Measurements from ENCODE around the gene PALMD. TPM values are rescaled to one million over a fixed set of nuclear protein-coding genes. Genes with fewer than 3 reads are reported as not detected.

The PALMD gene
- total RNA-seq, 1 donor from 2014 or later, result not detected

GRCh38 chr1:99614728-99615127, 31.2 kb upstream of the PALMD start:
- TF ChIP-seq EZH2 (IDR thresholded peaks at IDR 0.05), result no peak
- no peak for TF ChIP-seq CTCF (IDR thresholded peaks at IDR 0.05)
- TF ChIP-seq EZH2phosphoT487 (IDR thresholded peaks at IDR 0.05), result no peak
- H3K4me3 Mint-ChIP-seq, result no peak overlapping the region
- Histone ChIP-seq H3F3A (ENCODE audit: low read depth) (no peaks in the 10 kb centered on the region), H3K27ac (no peak overlapping the region), H3K4me1 (peaks cover 18% of the 10 kb centered on the region), H2AFZ (replicated peaks) (peak overlapping the region; percentile 80), H3K27me3 (no peaks in the 10 kb centered on the region), H4K20me1 (ENCODE audit: low read depth) (no peaks in the 10 kb centered on the region), H3K4me2 (no peak overlapping the region), H3K9me3 (ENCODE audit: low read depth) (no peaks in the 10 kb centered on the region), H3K9ac (no peak overlapping the region), H3K79me2 (ENCODE audit: low read depth) (no peaks in the 10 kb centered on the region), H3K36me3 (no peaks in the 10 kb centered on the region), H3K4me3 (no peak overlapping the region)
- no peak for DNase-seq (ENCODE audit: low spot score)
- peaks cover 11% of the 10 kb centered on the region for H3K4me1 Mint-ChIP-seq
- H3K9me3 Mint-ChIP-seq, result peaks cover 2% of the 10 kb centered on the region
- peak overlapping the region; percentile 85 for H3K27ac Mint-ChIP-seq
- peaks cover 2% of the 10 kb centered on the region for H3K27me3 Mint-ChIP-seq (ENCODE audit: insufficient read depth, low read depth)
- no peaks in the 10 kb centered on the region for H3K36me3 Mint-ChIP-seq

DNA sequence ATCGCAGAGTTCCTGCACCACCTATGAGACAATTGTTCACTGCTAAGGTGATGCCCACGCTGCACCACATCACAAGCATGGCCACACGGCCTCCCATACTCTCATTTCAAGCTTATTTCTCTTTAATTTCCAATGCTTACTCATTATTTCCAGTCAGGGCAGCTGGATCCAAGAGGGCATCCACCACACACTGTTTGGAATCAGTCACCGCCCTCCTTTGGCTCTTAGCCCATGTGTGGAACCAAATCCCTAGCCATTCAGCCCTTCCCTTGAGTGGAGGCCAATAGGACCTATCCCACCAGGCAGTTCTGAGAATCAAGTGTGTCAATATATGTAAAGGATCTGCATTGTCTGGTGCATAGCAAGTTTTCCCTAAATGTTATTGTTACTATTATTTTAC, 26.3 kb upstream of the PALMD start:
- H3K36me3 ChIP-seq, result no peaks in the 10 kb centered on the region
- no peaks in the 10 kb centered on the region for H3K9me3 ChIP-seq (ENCODE audit: low read depth)
- no peak overlapping the region for H3K4me3 ChIP-seq
- no peaks in the 10 kb centered on the region for H3K27me3 ChIP-seq
- H3K9ac ChIP-seq, result no peak overlapping the region
- peaks cover 2% of the 10 kb centered on the region for H3K27me3 Mint-ChIP-seq (ENCODE audit: insufficient read depth, low read depth)
- no peak overlapping the region for H3K4me3 Mint-ChIP-seq
- no peak overlapping the region for H3K27ac ChIP-seq
- no peak for TF ChIP-seq CTCF (IDR thresholded peaks at IDR 0.05)
- TF ChIP-seq EZH2 (IDR thresholded peaks at IDR 0.05), result no peak
- TF ChIP-seq EZH2phosphoT487 (IDR thresholded peaks at IDR 0.05), result no peak
- peaks cover 13% of the 10 kb centered on the region for H3K4me1 Mint-ChIP-seq
- H3K4me1 ChIP-seq, result peaks cover 18% of the 10 kb centered on the region
- no peak overlapping the region for H2AFZ ChIP-seq (replicated peaks)
- no peak overlapping the region for H3K4me2 ChIP-seq
- peaks cover 2% of the 10 kb centered on the region for H3K9me3 Mint-ChIP-seq
- no peaks in the 10 kb centered on the region for H3F3A ChIP-seq (ENCODE audit: low read depth)
- no peaks in the 10 kb centered on the region for H4K20me1 ChIP-seq (ENCODE audit: low read depth)
- H3K27ac Mint-ChIP-seq, result no peak overlapping the region
- DNase-seq (ENCODE audit: low spot score), result no peak
- H3K36me3 Mint-ChIP-seq, result no peaks in the 10 kb centered on the region
- H3K79me2 ChIP-seq (ENCODE audit: low read depth), result no peaks in the 10 kb centered on the region

DNA sequence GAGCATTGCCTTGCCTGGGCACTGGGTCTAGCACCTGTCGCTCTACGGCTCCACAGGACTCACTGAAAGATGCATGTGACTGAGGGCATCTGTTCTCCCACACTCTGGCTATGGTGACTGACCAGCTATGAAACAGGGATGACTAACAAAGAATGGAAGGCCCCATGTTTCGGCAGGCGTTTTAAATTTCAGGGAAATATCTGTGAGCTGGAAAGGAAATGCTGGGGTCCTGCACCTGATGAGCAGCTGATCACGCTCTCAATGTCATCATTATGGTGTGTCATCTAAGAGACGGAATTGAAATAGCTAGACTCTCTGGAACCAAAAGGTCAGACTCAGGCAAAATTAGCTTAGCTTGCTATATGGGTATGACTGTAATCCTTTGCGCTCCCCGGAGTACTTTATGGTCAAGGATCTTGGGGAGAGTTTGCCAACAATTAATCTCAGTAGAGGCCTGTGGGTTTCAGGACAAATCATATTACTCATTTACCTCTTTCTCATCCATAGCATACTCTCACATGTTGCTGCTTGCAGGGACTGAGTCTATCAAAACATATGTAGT, 24.5 kb upstream of the PALMD start:
- Histone ChIP-seq H3K9me3 (ENCODE audit: low read depth) (no peaks in the 10 kb centered on the region), H3K27ac (no peak overlapping the region), H3F3A (ENCODE audit: low read depth) (no peaks in the 10 kb centered on the region), H3K4me1 (peaks cover 1% of the 10 kb centered on the region), H4K20me1 (ENCODE audit: low read depth) (no peaks in the 10 kb centered on the region), H3K9ac (no peak overlapping the region), H3K4me2 (no peak overlapping the region), H3K79me2 (ENCODE audit: low read depth) (no peaks in the 10 kb centered on the region), H3K27me3 (no peaks in the 10 kb centered on the region), H3K36me3 (no peaks in the 10 kb centered on the region), H2AFZ (replicated peaks) (no peak overlapping the region), H3K4me3 (no peak overlapping the region)
- Mint-ChIP-seq H3K4me1 (peaks cover 3% of the 10 kb centered on the region), H3K27me3 (ENCODE audit: insufficient read depth, low read depth) (peaks cover 2% of the 10 kb centered on the region), H3K36me3 (no peaks in the 10 kb centered on the region), H3K4me3 (no peak overlapping the region), H3K9me3 (peaks cover 2% of the 10 kb centered on the region), H3K27ac (peak overlapping the region; percentile 19)
- no peak for TF ChIP-seq EZH2 (IDR thresholded peaks at IDR 0.05)
- DNase-seq (ENCODE audit: low spot score), result no peak

GRCh38 chr1:99622702-99623347, 23.1 kb upstream of the PALMD start:
- no peaks in the 10 kb centered on the region for H3K36me3 ChIP-seq
- H2AFZ ChIP-seq (replicated peaks), result no peak overlapping the region
- H3K4me2 ChIP-seq, result no peak overlapping the region
- H3K79me2 ChIP-seq (ENCODE audit: low read depth), result no peaks in the 10 kb centered on the region
- no peaks in the 10 kb centered on the region for H3K4me1 ChIP-seq
- no peaks in the 10 kb centered on the region for H3F3A ChIP-seq (ENCODE audit: low read depth)
- H3K27me3 ChIP-seq, result no peaks in the 10 kb centered on the region
- Mint-ChIP-seq H3K4me3 (no peak overlapping the region), H3K9me3 (no peaks in the 10 kb centered on the region), H3K4me1 (peaks cover 3% of the 10 kb centered on the region), H3K27me3 (ENCODE audit: insufficient read depth, low read depth) (no peaks in the 10 kb centered on the region), H3K27ac (no peak overlapping the region), H3K36me3 (no peaks in the 10 kb centered on the region)
- H3K4me3 ChIP-seq, result no peak overlapping the region
- TF ChIP-seq EZH2 (IDR thresholded peaks at IDR 0.05), result no peak
- no peak for TF ChIP-seq EZH2phosphoT487 (IDR thresholded peaks at IDR 0.05)
- TF ChIP-seq CTCF (IDR thresholded peaks at IDR 0.05), result no peak
- no peak for DNase-seq (ENCODE audit: low spot score)
- no peak overlapping the region for H3K27ac ChIP-seq
- H4K20me1 ChIP-seq (ENCODE audit: low read depth), result no peaks in the 10 kb centered on the region
- H3K9me3 ChIP-seq (ENCODE audit: low read depth), result no peaks in the 10 kb centered on the region
- H3K9ac ChIP-seq, result no peak overlapping the region

Data from neural progenitor cell (in vitro differentiated cells).